H1 (cell line): ENCODE measurements around the gene SLC5A12. TPM values are rescaled to one million over a fixed set of nuclear protein-coding genes. Genes with fewer than 3 reads are reported as not detected.

Experiments used
- GTF2F1 ChIP-seq: IDR thresholded peaks from 2 replicates; pipeline ENCODE4 v1.6.1; 2012; ENCODE audit warnings: low read depth, low read length, improper control_type of control experiment, borderline replicate concordance
- KDM4A ChIP-seq: IDR thresholded peaks from one replicate; pipeline ENCODE4 v1.7.1; 2012; ENCODE audit warnings: low read depth, mild to moderate bottlenecking, moderate library complexity, low read length, inconsistent platforms; ENCODE audit not compliant: severe bottlenecking
- RAD21 ChIP-seq, 2 experiments: IDR thresholded peaks in 1 of 2; conservative IDR thresholded peaks in 1 of 2; 2 replicates each; pipeline ENCODE4 v1.6.1; 2011; ENCODE audit warnings: low read depth in 2 of 2, low read length in 2 of 2, improper control_type of control experiment in 1 of 2, inconsistent platforms in 1 of 2, mild to moderate bottlenecking in 1 of 2, moderate library complexity in 1 of 2
- polyA plus RNA-seq, 7 experiments: library from polyadenylated mRNA; depleted of rRNA in 3 of 7; stranded (reverse) in 5 of 7; unstranded in 2 of 7; fragments of >200 nt in 5 of 7; fragments of 200-250 nt in 2 of 7; gene quantifications; 1 replicate in 5 of 7; 2 replicates in 1 of 7; 4 replicates in 1 of 7; pipeline versions ENCODE4 v1.2.1 to v1.2.3, GENCODE V29; 2011 to 2013; ENCODE audit warnings: missing spikeins in 2 of 7, mixed read lengths in 2 of 7
- total RNA-seq: library from RNA; stranded (reverse); fragmentation: NEBNext Ultra II Directional; extraction: Animal tissue kit (Norgen Biotek cat#: 25700); gene quantifications from 2 replicates; pipeline ENCODE4 v1.2.1, GENCODE V29; 2021
- TF ChIP-seq, protein P1 (sequence below), 3 experiments: IDR thresholded peaks; 1 replicate in 2 of 3; 2 replicates in 1 of 3; pipeline versions ENCODE4 v1.5.1 to v1.6.1; 2011; ENCODE audit warnings: low read length in 3 of 3, mild to moderate bottlenecking in 3 of 3, inconsistent platforms in 2 of 3, low read depth in 1 of 3, moderate library complexity in 1 of 3; ENCODE audit not compliant: insufficient read depth in 1 of 3; ENCODE audit errors: control extremely low read depth in 1 of 3

The SLC5A12 gene
- total and polyA plus RNA-seq, 2 of the 8 experiments (the other 6 are each of a cell fraction or from before 2014, with no cell fraction given): 1.3 to 1.4 TPM

DNA sequence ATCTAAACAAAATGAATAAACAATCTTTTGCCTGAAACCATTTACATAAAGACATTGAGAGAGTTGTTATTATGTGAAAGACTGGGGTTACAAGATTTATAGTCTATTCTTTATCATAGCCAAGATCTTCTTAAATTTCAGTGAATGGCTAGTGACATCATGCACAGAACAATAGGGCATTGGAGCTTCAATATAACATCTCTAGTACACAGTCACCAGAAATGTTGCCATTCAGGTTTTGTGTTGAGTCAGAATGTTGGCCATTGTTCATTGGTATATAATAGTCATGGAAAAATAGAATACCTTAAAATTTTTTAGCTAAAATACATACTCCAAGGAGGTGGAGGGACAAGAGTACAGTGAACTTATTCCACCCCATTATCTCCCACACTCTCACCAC, 44.3 kb downstream of the SLC5A12 start (continued):
- TF ChIP-seq, protein P1, sequence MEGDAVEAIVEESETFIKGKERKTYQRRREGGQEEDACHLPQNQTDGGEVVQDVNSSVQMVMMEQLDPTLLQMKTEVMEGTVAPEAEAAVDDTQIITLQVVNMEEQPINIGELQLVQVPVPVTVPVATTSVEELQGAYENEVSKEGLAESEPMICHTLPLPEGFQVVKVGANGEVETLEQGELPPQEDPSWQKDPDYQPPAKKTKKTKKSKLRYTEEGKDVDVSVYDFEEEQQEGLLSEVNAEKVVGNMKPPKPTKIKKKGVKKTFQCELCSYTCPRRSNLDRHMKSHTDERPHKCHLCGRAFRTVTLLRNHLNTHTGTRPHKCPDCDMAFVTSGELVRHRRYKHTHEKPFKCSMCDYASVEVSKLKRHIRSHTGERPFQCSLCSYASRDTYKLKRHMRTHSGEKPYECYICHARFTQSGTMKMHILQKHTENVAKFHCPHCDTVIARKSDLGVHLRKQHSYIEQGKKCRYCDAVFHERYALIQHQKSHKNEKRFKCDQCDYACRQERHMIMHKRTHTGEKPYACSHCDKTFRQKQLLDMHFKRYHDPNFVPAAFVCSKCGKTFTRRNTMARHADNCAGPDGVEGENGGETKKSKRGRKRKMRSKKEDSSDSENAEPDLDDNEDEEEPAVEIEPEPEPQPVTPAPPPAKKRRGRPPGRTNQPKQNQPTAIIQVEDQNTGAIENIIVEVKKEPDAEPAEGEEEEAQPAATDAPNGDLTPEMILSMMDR (IDR thresholded peaks at IDR 0.05; ENCODE audit: control extremely low read depth in 1 of 3, insufficient read depth in 1 of 3, low read depth in 1 of 3, low read length in 3 of 3): no peak
- TF ChIP-seq RAD21 (IDR thresholded peaks at IDR 0.05 in 1 of 2, conservative IDR thresholded peaks at IDR 0.05 in 1 of 2; ENCODE audit: low read depth in 2 of 2, low read length in 2 of 2): no peak
- TF ChIP-seq GTF2F1: no peak
- TF ChIP-seq KDM4A: no peak
